ENCODE results near the gene RHBDF2. TPM values are rescaled to one million over a fixed set of nuclear protein-coding genes. Genes with fewer than 3 reads are reported as not detected.
A peak's percentile ranks its signal among the peaks of the same experiment; 100 is the strongest.

RHBDF2 gene
- total RNA-seq, 4 donors from 2014 or later: 53.7 to 76.1 (median 62.6) TPM

DNA sequence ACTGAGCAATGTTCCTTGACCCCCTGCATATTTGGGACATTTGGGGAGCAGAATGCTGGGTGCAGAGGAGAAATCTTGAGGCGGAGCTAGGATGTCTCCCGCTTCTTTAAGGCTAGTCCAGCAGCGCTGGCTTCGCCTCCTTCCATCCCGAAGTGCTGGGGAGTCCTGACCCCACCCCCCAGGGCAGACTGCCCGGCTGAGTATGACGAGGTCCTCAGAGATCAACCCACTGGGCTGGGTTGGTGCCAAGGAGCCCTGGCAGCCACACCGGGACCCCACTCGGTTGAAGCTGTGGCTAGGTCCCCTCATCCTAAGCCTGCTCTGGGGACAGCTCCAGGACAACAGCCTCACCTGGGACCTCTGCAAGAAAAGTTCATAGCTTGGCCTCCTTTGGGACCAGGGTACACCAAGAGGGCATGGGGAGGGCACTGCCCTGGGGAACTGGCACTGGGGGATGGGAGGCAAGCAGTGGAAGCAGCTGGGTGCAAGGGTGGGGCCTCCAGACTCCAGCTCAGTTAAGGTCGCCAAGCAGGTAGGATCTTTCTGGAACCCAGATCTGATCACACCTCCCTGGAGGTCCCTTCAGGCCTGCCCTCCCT is 11.0 kb downstream of the RHBDF2 start:
- 58 to 60% methylated on average over 10 of the region's 10 CpGs for WGBS, 2 donors
- no peak overlapping the region for H3K4me3 ChIP-seq (ENCODE audit: low read depth, poor library complexity, severe bottlenecking)
- intact Hi-C loops (cut with DNase I; ENCODE audit: low total_unique reads): no loop called here
- TF ChIP-seq, protein P1, sequence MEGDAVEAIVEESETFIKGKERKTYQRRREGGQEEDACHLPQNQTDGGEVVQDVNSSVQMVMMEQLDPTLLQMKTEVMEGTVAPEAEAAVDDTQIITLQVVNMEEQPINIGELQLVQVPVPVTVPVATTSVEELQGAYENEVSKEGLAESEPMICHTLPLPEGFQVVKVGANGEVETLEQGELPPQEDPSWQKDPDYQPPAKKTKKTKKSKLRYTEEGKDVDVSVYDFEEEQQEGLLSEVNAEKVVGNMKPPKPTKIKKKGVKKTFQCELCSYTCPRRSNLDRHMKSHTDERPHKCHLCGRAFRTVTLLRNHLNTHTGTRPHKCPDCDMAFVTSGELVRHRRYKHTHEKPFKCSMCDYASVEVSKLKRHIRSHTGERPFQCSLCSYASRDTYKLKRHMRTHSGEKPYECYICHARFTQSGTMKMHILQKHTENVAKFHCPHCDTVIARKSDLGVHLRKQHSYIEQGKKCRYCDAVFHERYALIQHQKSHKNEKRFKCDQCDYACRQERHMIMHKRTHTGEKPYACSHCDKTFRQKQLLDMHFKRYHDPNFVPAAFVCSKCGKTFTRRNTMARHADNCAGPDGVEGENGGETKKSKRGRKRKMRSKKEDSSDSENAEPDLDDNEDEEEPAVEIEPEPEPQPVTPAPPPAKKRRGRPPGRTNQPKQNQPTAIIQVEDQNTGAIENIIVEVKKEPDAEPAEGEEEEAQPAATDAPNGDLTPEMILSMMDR (IDR thresholded peaks at IDR 0.05): no peak
- no peak for TF ChIP-seq POLR2A (IDR thresholded peaks at IDR 0.05)
- DNase-seq (ENCODE audit: low spot score in 2 of 2): no peak

DNA sequence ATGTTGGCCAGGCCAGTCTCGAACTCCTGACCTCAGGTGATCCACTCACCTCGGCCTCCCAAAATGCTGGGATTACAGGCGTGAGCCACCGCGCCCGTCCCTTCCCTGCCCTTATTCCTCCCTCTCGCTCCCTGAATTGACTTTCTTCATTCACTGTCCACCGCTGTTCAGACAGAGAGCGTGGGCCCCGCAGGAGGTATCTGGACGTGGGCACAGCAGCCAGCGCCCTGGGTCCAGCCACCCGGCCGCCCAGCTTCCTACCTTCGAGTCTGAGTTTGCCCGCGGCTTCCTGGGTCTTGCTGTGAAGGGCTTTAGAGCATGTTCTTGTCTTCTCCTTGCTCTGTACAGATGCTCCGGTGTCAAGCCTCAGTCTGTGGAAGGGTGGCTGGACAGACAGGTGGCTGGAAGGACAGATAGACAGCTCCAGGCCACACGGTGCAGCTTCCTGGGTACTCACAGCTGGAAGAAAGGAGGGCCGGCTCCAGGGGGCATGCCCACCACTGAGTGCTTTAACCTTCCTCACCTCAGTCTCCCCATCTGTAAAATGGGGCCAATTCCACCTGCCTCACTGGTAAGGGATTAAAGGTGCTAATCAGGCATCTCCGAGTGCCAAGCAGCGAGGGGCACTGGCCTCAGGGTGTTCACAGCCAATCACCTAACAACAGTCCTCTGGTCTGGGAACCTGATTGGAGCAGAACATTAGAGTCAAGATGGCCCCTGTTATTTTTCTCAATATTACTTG is 13.6 kb downstream of the RHBDF2 start:
- WGBS, 2 donors: 96 to 97% methylated on average over 22 of the region's 22 CpGs
- no peak for DNase-seq (ENCODE audit: low spot score in 2 of 2)
- intact Hi-C loops (cut with DNase I; ENCODE audit: low total_unique reads): no loop called here
- H3K4me3 ChIP-seq (ENCODE audit: low read depth, poor library complexity, severe bottlenecking): no peak overlapping the region
- TF ChIP-seq, protein P1 (IDR thresholded peaks at IDR 0.05): no peak
- no peak for TF ChIP-seq POLR2A (IDR thresholded peaks at IDR 0.05)

DNA sequence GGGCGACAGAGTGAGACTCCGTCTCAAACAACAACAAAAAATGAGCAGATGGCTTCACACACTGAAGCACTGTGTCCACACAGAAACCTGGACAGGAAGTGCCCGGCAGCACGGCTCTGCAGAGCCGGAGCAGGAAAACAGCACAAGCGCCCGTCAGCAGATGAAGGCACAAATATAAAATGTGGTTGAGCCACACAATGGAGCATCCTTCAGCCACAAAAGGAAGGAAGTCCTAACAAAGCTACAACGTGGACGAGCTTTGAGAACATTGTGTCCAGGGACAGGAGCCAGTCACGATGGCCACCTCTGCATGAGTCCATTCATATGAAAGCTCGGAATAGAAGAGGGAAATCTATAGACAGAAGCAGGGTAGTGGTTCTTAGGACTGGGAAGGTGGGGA is 15.7 kb downstream of the RHBDF2 start:
- intact Hi-C loops (cut with DNase I; ENCODE audit: low total_unique reads): no loop called here
- peak in 1 of 2 donors; percentile 63 for DNase-seq (ENCODE audit: low spot score in 2 of 2)
- 58 to 66% methylated on average over 11 of the region's 11 CpGs for WGBS, 2 donors
- TF ChIP-seq, protein P1 (IDR thresholded peaks at IDR 0.05): no peak
- no peak for TF ChIP-seq POLR2A (IDR thresholded peaks at IDR 0.05)
- no peak overlapping the region for H3K4me3 ChIP-seq (ENCODE audit: low read depth, poor library complexity, severe bottlenecking)

GRCh38 chr17:76484228-76484725 is 16.9 kb downstream of the RHBDF2 start:
- TF ChIP-seq, protein P1 (IDR thresholded peaks at IDR 0.05): no peak
- TF ChIP-seq POLR2A (IDR thresholded peaks at IDR 0.05): no peak
- no peak overlapping the region for H3K4me3 ChIP-seq (ENCODE audit: low read depth, poor library complexity, severe bottlenecking)
- 71 to 81% methylated on average over 11 of the region's 11 CpGs for WGBS, 2 donors
- intact Hi-C loops (cut with DNase I; ENCODE audit: low total_unique reads): no loop called here
- DNase-seq (ENCODE audit: low spot score in 2 of 2): no peak

DNA sequence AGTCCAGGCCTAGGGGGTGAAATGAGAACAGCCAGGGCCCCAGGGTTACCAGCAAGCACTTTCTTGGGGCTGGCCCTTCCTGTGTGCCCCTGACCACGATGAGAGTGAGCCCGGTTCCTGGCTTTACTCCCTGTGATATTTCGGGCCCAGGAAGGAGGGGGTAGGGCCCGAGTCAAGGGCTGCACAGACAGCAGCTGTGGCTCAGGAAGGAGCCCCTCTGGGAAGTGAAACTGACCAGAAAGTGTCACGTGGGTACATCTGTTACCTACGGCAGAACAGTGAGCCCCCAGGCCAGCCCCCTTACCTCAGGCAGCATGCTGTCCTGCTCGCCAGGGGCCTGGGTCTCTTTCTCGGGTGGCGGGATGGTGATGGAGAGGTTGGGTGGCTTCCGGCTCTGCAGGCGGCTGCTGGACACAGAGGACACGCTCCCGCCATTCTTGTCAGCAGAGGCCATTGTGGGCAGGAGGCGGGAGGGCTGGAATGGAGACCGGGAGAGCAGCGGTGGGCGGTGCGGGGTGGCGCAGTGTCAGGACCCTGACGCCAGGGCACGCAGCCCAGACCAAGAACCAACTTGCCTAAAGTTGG is 20.1 kb downstream of the RHBDF2 start:
- H3K4me3 ChIP-seq (ENCODE audit: low read depth, poor library complexity, severe bottlenecking): no peak overlapping the region
- no peak for DNase-seq (ENCODE audit: low spot score in 2 of 2)
- 76 to 80% methylated on average over 17 to 20 of the region's 21 CpGs for WGBS, 2 donors
- TF ChIP-seq, protein P1 (IDR thresholded peaks at IDR 0.05): no peak
- TF ChIP-seq POLR2A (IDR thresholded peaks at IDR 0.05): no peak
- intact Hi-C loops (cut with DNase I; ENCODE audit: low total_unique reads): no loop called here
